ENCODE results near the gene METTL16. TPM values are rescaled to one million over a fixed set of nuclear protein-coding genes. Genes with fewer than 3 reads are reported as not detected.
A peak's percentile ranks its signal among the peaks of the same experiment; 100 is the strongest.

The METTL16 gene
- total RNA-seq, 2 donors from 2014 or later: 46.6 to 47.9 TPM

- TF ChIP-seq POLR2A (IDR thresholded peaks at IDR 0.05): no peak
- TF ChIP-seq CTCF (IDR thresholded peaks at IDR 0.05): no peak
- TF ChIP-seq POLR2AphosphoS5 (IDR thresholded peaks at IDR 0.05): no peak
- Histone ChIP-seq H3K27ac (no peak overlapping the region), H3K4me3 (no peak overlapping the region), H3K36me3 (peaks cover 0 to 12% of the 10 kb centered on the region in 2 donors), H3K4me1 (replicated peaks) (no peaks in the 10 kb centered on the region), H3K9me3 (no peaks in the 10 kb centered on the region), H3K27me3 (replicated peaks; ENCODE audit: insufficient read depth) (no peaks in the 10 kb centered on the region)
- 62% methylated on average over 9 of the region's 9 CpGs for WGBS
- intact Hi-C loops (cut with DNase I): no loop called here
- no peak for DNase-seq (ENCODE audit: low spot score)
These were observed 76.4 kb downstream of the METTL16 start for GRCh38 chr17:2435181-2435741.

- Histone ChIP-seq H3K27ac (no peak overlapping the region), H3K4me1 (replicated peaks) (no peaks in the 10 kb centered on the region), H3K4me3 (no peak overlapping the region), H3K27me3 (replicated peaks; ENCODE audit: insufficient read depth) (no peaks in the 10 kb centered on the region), H3K9me3 (no peaks in the 10 kb centered on the region), H3K36me3 (peaks cover 0 to 12% of the 10 kb centered on the region in 2 donors)
- 78% methylated on average over 11 of the region's 11 CpGs for WGBS
- TF ChIP-seq POLR2A (IDR thresholded peaks at IDR 0.05): no peak
- no peak for TF ChIP-seq POLR2AphosphoS5 (IDR thresholded peaks at IDR 0.05)
- TF ChIP-seq CTCF (IDR thresholded peaks at IDR 0.05): no peak
- intact Hi-C loops (cut with DNase I): no loop called here
- no peak for DNase-seq (ENCODE audit: low spot score)
These were observed 78.0 kb downstream of the METTL16 start for GRCh38 chr17:2433696-2434095.

GRCh38 chr17:2427910-2428309 is 83.8 kb downstream of the METTL16 start:
- Histone ChIP-seq H3K27ac (no peak overlapping the region), H3K27me3 (replicated peaks; ENCODE audit: insufficient read depth) (no peaks in the 10 kb centered on the region), H3K9me3 (no peaks in the 10 kb centered on the region), H3K4me1 (replicated peaks) (no peaks in the 10 kb centered on the region), H3K36me3 (no peaks in the 10 kb centered on the region), H3K4me3 (no peak overlapping the region)
- intact Hi-C loops (cut with DNase I): loop anchor here (10.0 kb wide), 2 partner anchors 277 to 587 kb away; no protein-coding TSS in a partner anchor
- WGBS: 94% methylated on average over 1 of the region's 1 CpG
- DNase-seq (ENCODE audit: low spot score): no peak
- TF ChIP-seq CTCF (IDR thresholded peaks at IDR 0.05) (no peak), POLR2AphosphoS5 (IDR thresholded peaks at IDR 0.05) (no peak), POLR2A (IDR thresholded peaks at IDR 0.05) (no peak)

- Histone ChIP-seq H3K4me1 (replicated peaks) (no peaks in the 10 kb centered on the region), H3K36me3 (no peaks in the 10 kb centered on the region), H3K27ac (no peak overlapping the region), H3K27me3 (replicated peaks; ENCODE audit: insufficient read depth) (no peaks in the 10 kb centered on the region), H3K9me3 (no peaks in the 10 kb centered on the region), H3K4me3 (no peak overlapping the region)
- DNase-seq (ENCODE audit: low spot score): no peak
- no peak for TF ChIP-seq POLR2AphosphoS5 (IDR thresholded peaks at IDR 0.05)
- WGBS: 65% methylated on average over 2 of the region's 2 CpGs
- intact Hi-C loops (cut with DNase I): loop anchor here (10.0 kb wide), 2 partner anchors 278 to 588 kb away; no protein-coding TSS in a partner anchor
These were observed 84.5 kb downstream of the METTL16 start for GRCh38 chr17:2427215-2427614.

- TF ChIP-seq CTCF (IDR thresholded peaks at IDR 0.05) (no peak), POLR2AphosphoS5 (IDR thresholded peaks at IDR 0.05) (peak; percentile 47)
- Histone ChIP-seq H3K27ac (peak overlapping the region in 1 of 2 donors; percentile 5), H3K27me3 (replicated peaks; ENCODE audit: insufficient read depth) (no peaks in the 10 kb centered on the region), H3K4me3 (no peak overlapping the region), H3K4me1 (replicated peaks) (no peaks in the 10 kb centered on the region), H3K9me3 (no peaks in the 10 kb centered on the region), H3K36me3 (peaks cover 0 to 8% of the 10 kb centered on the region in 2 donors)
- WGBS: 66% methylated on average over 6 of the region's 6 CpGs
- intact Hi-C loops (cut with DNase I): loop anchor here (10.0 kb wide), 2 partner anchors 282 to 592 kb away; no protein-coding TSS in a partner anchor
- DNase-seq (ENCODE audit: low spot score): no peak
These were observed 88.4 kb downstream of the METTL16 start for GRCh38 chr17:2423271-2423670.

Data from prostate gland (tissue), 2 donors.